Osteoblast (primary cell): ENCODE results near the gene ADARB2. TPM values are rescaled to one million over a fixed set of nuclear protein-coding genes. Genes with fewer than 3 reads are reported as not detected.
A peak's percentile ranks its signal among the peaks of the same experiment; 100 is the strongest.
"Not testable (repeated sequence)": the region's sequence is repeated elsewhere in the genome, so short reads cannot be mapped to it uniquely, and the experiment has no call there.

Source experiments
- DNase-seq: peaks from one replicate; pipeline ENCODE4 v3.0.0; 2011; ENCODE audit warnings: low spot score, mixed read lengths; ENCODE audit not compliant: insufficient read length; ENCODE audit errors: missing footprints
- H2AFZ ChIP-seq: 2 replicates; pipeline ENCODE4 v1.6.0; 2011; ENCODE audit warnings: mild to moderate bottlenecking, low read length
- H3K27ac ChIP-seq: 2 replicates; pipeline ENCODE4 v1.5.1; 2011; ENCODE audit warnings: mild to moderate bottlenecking, low read depth, low read length, moderate library complexity
- H3K27me3 ChIP-seq: 2 replicates; pipeline ENCODE4 v1.6.0; 2012; ENCODE audit warnings: mild to moderate bottlenecking, control low read depth, inconsistent platforms, low read length, moderate library complexity; ENCODE audit not compliant: insufficient read depth
- H3K36me3 ChIP-seq: 2 replicates; pipeline ENCODE4 v1.5.1; 2011; ENCODE audit warnings: mild to moderate bottlenecking, low read length, control low read depth, moderate library complexity; ENCODE audit not compliant: insufficient read depth
- H3K4me1 ChIP-seq: 2 replicates; pipeline ENCODE4 v1.5.1; 2011; ENCODE audit warnings: mild to moderate bottlenecking, low read length, control low read depth, moderate library complexity; ENCODE audit not compliant: insufficient read depth
- H3K4me2 ChIP-seq: 2 replicates; pipeline ENCODE4 v1.6.0; 2011; ENCODE audit warnings: mild to moderate bottlenecking, low read length; ENCODE audit not compliant: insufficient read depth
- H3K4me3 ChIP-seq: fragments of 200-600 bp; sonication (generic); 3 replicates; pipeline ENCODE4 v1.5.1; 2012; ENCODE audit warnings: mild to moderate bottlenecking, low read length, inconsistent platforms; ENCODE audit not compliant: insufficient read depth
- H3K79me2 ChIP-seq: 2 replicates; pipeline ENCODE4 v1.6.0; 2012; ENCODE audit warnings: mild to moderate bottlenecking, low read length, control low read depth, inconsistent platforms; ENCODE audit not compliant: insufficient read depth
- H3K9me3 ChIP-seq: 2 replicates; pipeline ENCODE4 v1.5.1; 2011; ENCODE audit warnings: low read depth, low read length, control low read depth
- H4K20me1 ChIP-seq: 2 replicates; pipeline ENCODE4 v1.6.0; 2012; ENCODE audit warnings: mild to moderate bottlenecking, low read length, control low read depth; ENCODE audit not compliant: insufficient read depth
- CTCF ChIP-seq: IDR thresholded peaks from 2 replicates; pipeline ENCODE4 v1.5.1; 2011; ENCODE audit warnings: mild to moderate bottlenecking, low read depth, low read length, moderate library complexity; ENCODE audit errors: extremely low read depth
- total RNA-seq: library from RNA; depleted of rRNA; stranded (reverse); fragments of >200 nt; gene quantifications from 2 replicates; pipeline ENCODE4 v1.2.3, GENCODE V29; 2012

Gene ADARB2
- total RNA-seq, 1 donor = not detected

GRCh38 chr10:1431229-1431628 lies 306.1 kb downstream of the ADARB2 start:
- TF ChIP-seq CTCF = no peak
- no peak overlapping the region for H3K4me3 ChIP-seq

GRCh38 chr10:1427521-1428186 lies 309.7 kb downstream of the ADARB2 start:
- H4K20me1 ChIP-seq, H3K27ac ChIP-seq, H3K4me1 ChIP-seq, DNase-seq, H3K27me3 ChIP-seq, H3K79me2 ChIP-seq, H3K36me3 ChIP-seq, H2AFZ ChIP-seq, H3K4me3 ChIP-seq, H3K4me2 ChIP-seq, H3K9me3 ChIP-seq: not testable (repeated sequence)

More at GRCh38 chr10:1431229-1431628, 306.1 kb downstream of the ADARB2 start:
- Histone ChIP-seq H3K4me1 (no peaks in the 10 kb centered on the region), H2AFZ (no peak overlapping the region), H3K79me2 (no peaks in the 10 kb centered on the region), H3K27me3 (no peaks in the 10 kb centered on the region), H4K20me1 (no peaks in the 10 kb centered on the region), H3K9me3 (peaks cover 2% of the 10 kb centered on the region), H3K36me3 (no peaks in the 10 kb centered on the region), H3K4me2 (no peak overlapping the region), H3K27ac (no peak overlapping the region)
- DNase-seq = no peak

- H3K79me2 ChIP-seq = no peaks in the 10 kb centered on the region
- H3K4me3 ChIP-seq = no peak overlapping the region
- H3K27ac ChIP-seq = no peak overlapping the region
- H3K36me3 ChIP-seq = no peaks in the 10 kb centered on the region
- H3K27me3 ChIP-seq = no peaks in the 10 kb centered on the region
- TF ChIP-seq CTCF = no peak
- DNase-seq = no peak
- H2AFZ ChIP-seq = no peak overlapping the region
- no peaks in the 10 kb centered on the region for H3K4me1 ChIP-seq
- no peak overlapping the region for H3K4me2 ChIP-seq
- peaks cover 2% of the 10 kb centered on the region for H3K9me3 ChIP-seq
- no peaks in the 10 kb centered on the region for H4K20me1 ChIP-seq
Observed at GRCh38 chr10:1426786-1427185, 310.5 kb downstream of the ADARB2 start.

- H3K27me3 ChIP-seq = no peaks in the 10 kb centered on the region
- H3K27ac ChIP-seq = no peak overlapping the region
- DNase-seq = peak; percentile 5
- no peaks in the 10 kb centered on the region for H3K36me3 ChIP-seq
- TF ChIP-seq CTCF = no peak
- no peaks in the 10 kb centered on the region for H4K20me1 ChIP-seq
- H3K4me1 ChIP-seq = no peaks in the 10 kb centered on the region
- H3K4me3 ChIP-seq = no peak overlapping the region
- H2AFZ ChIP-seq = no peak overlapping the region
- no peaks in the 10 kb centered on the region for H3K79me2 ChIP-seq
- H3K4me2 ChIP-seq = no peak overlapping the region
- H3K9me3 ChIP-seq = peaks cover 2% of the 10 kb centered on the region
Observed at GRCh38 chr10:1425879-1426278, 311.4 kb downstream of the ADARB2 start.
